ENCODE data around the gene RGS3.

DNA sequence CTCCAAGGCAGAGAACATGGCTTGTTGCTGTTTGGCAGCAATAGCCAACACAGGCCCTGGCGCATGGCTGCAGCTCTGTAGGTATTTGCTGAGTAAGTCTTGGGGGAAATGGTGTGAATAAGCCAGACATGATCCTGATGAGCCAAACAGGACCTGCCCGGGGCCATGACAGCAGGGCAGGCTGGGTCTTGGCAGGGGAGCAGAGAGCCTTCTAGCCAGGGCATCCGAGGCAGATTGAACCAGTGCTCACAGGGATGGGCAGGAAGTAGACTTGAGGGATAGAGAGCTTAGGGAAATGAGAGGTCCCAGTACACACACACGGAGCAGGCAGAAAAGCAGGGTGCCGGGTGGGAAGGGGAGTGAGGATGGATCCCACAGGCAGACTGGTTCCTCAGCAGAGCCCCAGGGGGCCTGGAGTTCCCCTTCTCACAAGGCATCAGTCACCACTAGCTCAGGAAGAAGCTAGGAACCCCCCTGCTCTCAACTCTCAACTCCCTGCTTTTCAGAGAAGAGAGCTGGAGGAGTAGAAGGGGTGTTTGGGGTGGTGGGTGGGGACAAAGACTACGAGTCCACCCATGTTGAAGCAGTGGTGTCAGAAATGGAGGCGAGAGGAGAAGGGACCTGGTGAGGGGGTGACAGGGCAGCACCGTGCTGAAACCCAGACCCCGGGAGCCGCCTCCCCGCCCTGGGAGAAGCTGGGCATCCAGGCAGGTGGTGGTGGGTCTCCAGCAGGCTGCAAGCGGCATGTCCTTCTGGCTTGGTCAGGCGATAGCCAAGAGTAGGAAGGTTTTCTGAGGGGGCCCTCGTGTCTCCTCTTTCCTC lies 111.1 kb downstream of the RGS3 start:
- TF ChIP-seq ZNF664 (tag by site-specific recombination; IDR thresholded peaks at IDR 0.05) (no peak), CTCF (tag by site-specific recombination; IDR thresholded peaks at IDR 0.05) (no peak), ZNF114 (tag by site-specific recombination; IDR thresholded peaks at IDR 0.05) (no peak), ZNF335 (tag by site-specific recombination; conservative IDR thresholded peaks at IDR 0.05) (no peak), ZBTB48 (tag by site-specific recombination; IDR thresholded peaks at IDR 0.05) (no peak)

All from HEK293 (cell line).